HG02678 (cell line): ENCODE measurements around the gene OGA.
A peak's percentile ranks its signal among the peaks of the same experiment; 100 is the strongest.

Experiments
- ATAC-seq: cut with Tn5 transposase; IDR thresholded peaks from one replicate; pipeline ENCODE4 v1.9.1; 2021; ENCODE audit warnings: mild to moderate bottlenecking, moderate library complexity; ENCODE audit not compliant: unreplicated experiment

The OGA gene

GRCh38 chr10:101837748-101838147, 19.5 kb upstream of the OGA start:
- ATAC-seq = no peak

- no peak for ATAC-seq
Measured at GRCh38 chr10:101835362-101835761, 17.1 kb upstream of the OGA start.

GRCh38 chr10:101834341-101834740, 16.1 kb upstream of the OGA start:
- ATAC-seq = no peak

- ATAC-seq = no peak
Measured at GRCh38 chr10:101833466-101833865, 15.2 kb upstream of the OGA start.

GRCh38 chr10:101832325-101832771, 14.1 kb upstream of the OGA start:
- no peak for ATAC-seq

- ATAC-seq = no peak
Measured at GRCh38 chr10:101831169-101831811, 13.0 kb upstream of the OGA start.

- ATAC-seq = peak; percentile 62
Measured at GRCh38 chr10:101830322-101831168, 12.3 kb upstream of the OGA start.

GRCh38 chr10:101829561-101830315, 11.5 kb upstream of the OGA start:
- ATAC-seq = no peak

- ATAC-seq = no peak
Measured at GRCh38 chr10:101828766-101829551, 10.7 kb upstream of the OGA start.

- no peak for ATAC-seq
Measured at GRCh38 chr10:101827919-101828600, 9.8 kb upstream of the OGA start.

GRCh38 chr10:101826852-101827434, 8.7 kb upstream of the OGA start:
- ATAC-seq = no peak

- ATAC-seq = no peak
Measured at GRCh38 chr10:101824736-101825135, 6.5 kb upstream of the OGA start.

- ATAC-seq = peak; percentile 15
Measured at GRCh38 chr10:101818872-101819633, 809 bp upstream of the OGA start.

GRCh38 chr10:101817337-101818118, 716 bp downstream of the OGA start:
- ATAC-seq = no peak

GRCh38 chr10:101816913-101817336, 1.3 kb downstream of the OGA start:
- no peak for ATAC-seq

GRCh38 chr10:101816376-101816775, 1.9 kb downstream of the OGA start:
- no peak for ATAC-seq

- peak; percentile 29 for ATAC-seq
Measured at GRCh38 chr10:101814466-101815071, 3.7 kb downstream of the OGA start.

- no peak for ATAC-seq
Measured at GRCh38 chr10:101812606-101813005, 5.6 kb downstream of the OGA start.
